A549 (cell line): ENCODE data around the gene UQCC3. TPM values are rescaled to one million over a fixed set of nuclear protein-coding genes. Genes with fewer than 3 reads are reported as not detected.

Source experiments
- ATAC-seq, 2 experiments: fragments of 200-7000 bp in 1 of 2; fragments of >200 bp in 1 of 2; cut with Nextera tagmentation in 1 of 2; cut with Tn5 transposase in 1 of 2; 3 replicates each; pipeline versions ENCODE4 v1.8.0 to v1.9.1; 2018 to 2020; ENCODE audit warnings: mild to moderate bottlenecking in 1 of 2, moderate library complexity in 1 of 2
- CTCF ChIA-PET: fragments of 300-600 bp; sonication (Branson Sonifier 250); formaldehyde crosslinking; extraction: SDS; loops from one replicate; lab custom pipeline; 2021; ENCODE audit warnings: antibody characterized with exemption, inconsistent platforms; lab: Yijun Ruan, JAX
- POLR2A ChIA-PET: fragments of 350-600 bp; formaldehyde crosslinking; extraction: SDS; loops from one replicate; lab custom pipeline; 2021; ENCODE audit warnings: antibody characterized with exemption, inconsistent platforms; lab: Yijun Ruan, JAX
- DNase-seq, 2 experiments: peaks; one replicate each; pipeline versions ENCODE4 v3.0.0 to v3.0.0-alpha.2; 2011 to 2016; ENCODE audit warnings: low read depth in 1 of 2, low spot score in 1 of 2
- FAIRE-seq: peaks from 2 replicates; lab custom pipeline; 2011; peaks lifted over from hg19 to GRCh38; lab: Jason Lieb, UNC
- H3K27ac ChIP-seq, 2 experiments: fragments of >200 bp; sonication (Bioruptor Twin); formaldehyde crosslinking; 3 replicates each; pipeline ENCODE4 v1.5.1; 2016 to 2017
- H3K4me1 ChIP-seq: fragments of >200 bp; sonication (Bioruptor Twin); formaldehyde crosslinking; 3 replicates; pipeline ENCODE4 v1.6.1; 2016
- H3K4me2 ChIP-seq: fragments of >200 bp; sonication (Bioruptor Twin); formaldehyde crosslinking; 3 replicates; pipeline ENCODE4 v1.6.1; 2016
- H3K4me3 ChIP-seq: fragments of >200 bp; sonication (Bioruptor Twin); formaldehyde crosslinking; 3 replicates; pipeline ENCODE4 v1.5.1; 2016
- H3K9me3 ChIP-seq: fragments of >200 bp; sonication (Bioruptor Twin); formaldehyde crosslinking; 3 replicates; pipeline ENCODE4 v1.6.1; 2016
- CBX2 ChIP-seq: fragments of 200-600 bp; sonication (generic); IDR thresholded peaks from 2 replicates; pipeline ENCODE4 v1.6.1; 2016; ENCODE audit warnings: low read depth, mild to moderate bottlenecking, borderline replicate concordance
- CBX8 ChIP-seq: fragments of 200-600 bp; sonication (generic); IDR thresholded peaks from 2 replicates; pipeline ENCODE4 v1.6.1; 2016
- CHD4 ChIP-seq: fragments of 200-600 bp; sonication (generic); IDR thresholded peaks from 2 replicates; pipeline ENCODE4 v1.6.1; 2016; ENCODE audit warnings: antibody characterized with exemption, mild to moderate bottlenecking, borderline replicate concordance
- EP300 ChIP-seq, 2 experiments: fragments of >200 bp; sonication (Bioruptor Twin); formaldehyde crosslinking; IDR thresholded peaks; 2 replicates in 1 of 2; 3 replicates in 1 of 2; pipeline ENCODE4 v1.6.1; 2016 to 2017
- GATA3 ChIP-seq: IDR thresholded peaks from 2 replicates; pipeline ENCODE4 v1.6.1; 2012; ENCODE audit warnings: borderline replicate concordance
- HDAC2 ChIP-seq: fragments of 200-600 bp; sonication (generic); IDR thresholded peaks from 2 replicates; pipeline ENCODE4 v1.6.1; 2016
- HEYL ChIP-seq: fragments of 250-450 bp; sonication (Bioruptor Pico); IDR thresholded peaks from 2 replicates; pipeline ENCODE4 v1.8.0; 2021; ENCODE audit warnings: mild to moderate bottlenecking, moderate library complexity
- HOXB13 ChIP-seq: fragments of 250-450 bp; sonication (Bioruptor Pico); IDR thresholded peaks from 2 replicates; pipeline ENCODE4 v1.5.0; 2020; ENCODE audit warnings: low read depth, mild to moderate bottlenecking, moderate library complexity
- HOXB5 ChIP-seq: fragments of 250-450 bp; sonication (Bioruptor Pico); IDR thresholded peaks from 2 replicates; pipeline ENCODE4 v1.5.0; 2020; ENCODE audit warnings: mild to moderate bottlenecking, moderate library complexity
- KDM1A ChIP-seq: fragments of 200-600 bp; sonication (generic); IDR thresholded peaks from 2 replicates; pipeline ENCODE4 v1.6.1; 2016; ENCODE audit warnings: low read depth, mild to moderate bottlenecking
- KDM5A ChIP-seq: fragments of 200-600 bp; sonication (generic); IDR thresholded peaks from 2 replicates; pipeline ENCODE4 v1.6.1; 2016; ENCODE audit warnings: antibody characterized with exemption, mild to moderate bottlenecking
- MAFK ChIP-seq: fragments of 450-650 bp; IDR thresholded peaks from 2 replicates; pipeline ENCODE4 v1.6.1; 2014; ENCODE audit not compliant: partially characterized antibody
- MAZ ChIP-seq: fragments of 150-350 bp; IDR thresholded peaks from 2 replicates; pipeline ENCODE4 v1.6.1; 2014; ENCODE audit warnings: antibody characterized with exemption, low read depth, low read length, borderline replicate concordance
- RARB ChIP-seq: fragments of 250-450 bp; sonication (Bioruptor Pico); IDR thresholded peaks from 2 replicates; pipeline ENCODE4 v1.8.0; 2021; ENCODE audit warnings: mild to moderate bottlenecking, moderate library complexity
- RFX5 ChIP-seq: fragments of 450-650 bp; IDR thresholded peaks from 2 replicates; pipeline ENCODE4 v1.7.1; 2014; ENCODE audit warnings: antibody characterized with exemption, mild to moderate bottlenecking, moderate library complexity
- RNF2 ChIP-seq: fragments of 200-600 bp; sonication (generic); IDR thresholded peaks from 2 replicates; pipeline ENCODE4 v1.6.1; 2016; ENCODE audit warnings: low read depth, mild to moderate bottlenecking, antibody characterized with exemption, moderate library complexity, borderline replicate concordance
- SREBF2 ChIP-seq: fragments of 450-650 bp; IDR thresholded peaks from 2 replicates; pipeline ENCODE4 v1.6.1; 2014; ENCODE audit warnings: mild to moderate bottlenecking, moderate library complexity
- ZFP36 ChIP-seq: fragments of 450-650 bp; IDR thresholded peaks from 2 replicates; pipeline ENCODE4 v1.6.1; 2014; ENCODE audit warnings: borderline replicate concordance; ENCODE audit not compliant: partially characterized antibody
- ZSCAN20 ChIP-seq: fragments of 250-450 bp; sonication (Bioruptor Pico); IDR thresholded peaks from 2 replicates; pipeline ENCODE4 v1.8.0; 2022; ENCODE audit warnings: mild to moderate bottlenecking, moderate library complexity
- WGBS: methylation state at CpG from one replicate; pipeline ENCODE4 v1.1.6; 2017; ENCODE audit errors: missing lambda C conversion rate; 5-methylcytosine and 5-hydroxymethylcytosine counted together
- polyA plus RNA-seq, 4 experiments: library from polyadenylated mRNA; depleted of rRNA in 3 of 4; stranded (reverse); fragments of >200 nt; fragmentation: RNase III in 1 of 4; extraction: RNeasy Plus Mini Kit Qiagen cat#74134 plus additional on column Dnase treatment in 1 of 4; gene quantifications; 2 replicates in 3 of 4; 3 replicates in 1 of 4; pipeline ENCODE4 v1.2.3, GENCODE V29; 2011 to 2017
- TF ChIP-seq, protein P1 (sequence below): fragments of >200 bp; sonication (Bioruptor Twin); formaldehyde crosslinking; IDR thresholded peaks from 3 replicates; pipeline ENCODE4 v1.5.1; 2016
- TF ChIP-seq, protein P2 (sequence below): fragments of 150-350 bp; IDR thresholded peaks from 2 replicates; pipeline ENCODE4 v1.6.1; 2014; ENCODE audit warnings: low read depth, mild to moderate bottlenecking, low read length
- TF ChIP-seq, protein P3 (sequence below): IDR thresholded peaks from 2 replicates; pipeline ENCODE4 v1.6.1; 2012; ENCODE audit warnings: low read depth, borderline replicate concordance
- TF ChIP-seq, protein P4 (sequence below): IDR thresholded peaks from 2 replicates; pipeline ENCODE4 v1.6.1; 2012
- TF ChIP-seq, protein P5 (sequence below): fragments of 450-650 bp; IDR thresholded peaks from 2 replicates; pipeline ENCODE4 v1.6.1; 2014; ENCODE audit warnings: antibody characterized with exemption
- TF ChIP-seq, protein P6 (sequence below): fragments of >200 bp; sonication (Bioruptor Twin); formaldehyde crosslinking; IDR thresholded peaks from 2 replicates; pipeline ENCODE4 v1.6.1; 2016

Gene UQCC3
- polyA plus RNA-seq, 2 of the 4 experiments (the other 2 are of a cell fraction), result 20.2 to 27.8 TPM

DNA sequence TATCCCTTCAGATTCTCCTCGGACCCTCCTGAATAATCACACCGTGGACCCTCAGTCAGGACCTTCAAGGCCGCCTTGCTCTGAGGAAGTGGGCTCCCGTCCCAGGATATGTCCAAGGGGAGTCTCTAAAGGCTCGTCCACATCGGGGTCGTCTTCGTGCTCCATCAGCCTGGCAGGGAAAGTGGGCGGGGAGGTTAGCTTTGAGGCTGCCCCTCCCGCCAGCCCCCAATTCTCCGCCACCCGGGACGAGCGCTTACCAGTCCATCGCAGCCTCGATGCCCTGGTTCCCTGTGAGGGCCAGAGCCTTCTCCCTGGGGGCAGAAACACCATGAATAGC is 6.9 kb downstream of the UQCC3 start:
- FAIRE-seq, result no peak
- 9% methylated on average over 9 of the region's 16 CpGs for WGBS
- H3K4me2 ChIP-seq, result peak overlapping the region; percentile 90
- ChIA-PET POLR2A (interaction anchor here (1.3 to 2.7 kb wide), 2 partner anchors 76 to 87 kb away, joined by 4 to 10 read pairs; partner anchors contain the start of genes TUT1 and ZBTB3), CTCF (interaction anchor here (2.3 to 7.2 kb wide), 2 partner anchors 14 to 22 kb away, joined by 5 to 126 read pairs; partner anchors contain the start of gene LRRN4CL)
- ATAC-seq, result peak; percentile 20 to 27; a peak in 2 of 6 replicates
- no peaks in the 10 kb centered on the region for H3K9me3 ChIP-seq
- H3K4me1 ChIP-seq, result peaks cover 24% of the 10 kb centered on the region
- peak overlapping the region; percentile 87 to 92 for H3K27ac ChIP-seq
- peak overlapping the region; percentile 67 for H3K4me3 ChIP-seq
- TF ChIP-seq RFX5 (no peak), HOXB13 (CRISPR knock-in tag) (no peak), HDAC2 (no peak)
- TF ChIP-seq, protein P1, sequence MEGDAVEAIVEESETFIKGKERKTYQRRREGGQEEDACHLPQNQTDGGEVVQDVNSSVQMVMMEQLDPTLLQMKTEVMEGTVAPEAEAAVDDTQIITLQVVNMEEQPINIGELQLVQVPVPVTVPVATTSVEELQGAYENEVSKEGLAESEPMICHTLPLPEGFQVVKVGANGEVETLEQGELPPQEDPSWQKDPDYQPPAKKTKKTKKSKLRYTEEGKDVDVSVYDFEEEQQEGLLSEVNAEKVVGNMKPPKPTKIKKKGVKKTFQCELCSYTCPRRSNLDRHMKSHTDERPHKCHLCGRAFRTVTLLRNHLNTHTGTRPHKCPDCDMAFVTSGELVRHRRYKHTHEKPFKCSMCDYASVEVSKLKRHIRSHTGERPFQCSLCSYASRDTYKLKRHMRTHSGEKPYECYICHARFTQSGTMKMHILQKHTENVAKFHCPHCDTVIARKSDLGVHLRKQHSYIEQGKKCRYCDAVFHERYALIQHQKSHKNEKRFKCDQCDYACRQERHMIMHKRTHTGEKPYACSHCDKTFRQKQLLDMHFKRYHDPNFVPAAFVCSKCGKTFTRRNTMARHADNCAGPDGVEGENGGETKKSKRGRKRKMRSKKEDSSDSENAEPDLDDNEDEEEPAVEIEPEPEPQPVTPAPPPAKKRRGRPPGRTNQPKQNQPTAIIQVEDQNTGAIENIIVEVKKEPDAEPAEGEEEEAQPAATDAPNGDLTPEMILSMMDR, result no peak
- TF ChIP-seq, protein P2, sequence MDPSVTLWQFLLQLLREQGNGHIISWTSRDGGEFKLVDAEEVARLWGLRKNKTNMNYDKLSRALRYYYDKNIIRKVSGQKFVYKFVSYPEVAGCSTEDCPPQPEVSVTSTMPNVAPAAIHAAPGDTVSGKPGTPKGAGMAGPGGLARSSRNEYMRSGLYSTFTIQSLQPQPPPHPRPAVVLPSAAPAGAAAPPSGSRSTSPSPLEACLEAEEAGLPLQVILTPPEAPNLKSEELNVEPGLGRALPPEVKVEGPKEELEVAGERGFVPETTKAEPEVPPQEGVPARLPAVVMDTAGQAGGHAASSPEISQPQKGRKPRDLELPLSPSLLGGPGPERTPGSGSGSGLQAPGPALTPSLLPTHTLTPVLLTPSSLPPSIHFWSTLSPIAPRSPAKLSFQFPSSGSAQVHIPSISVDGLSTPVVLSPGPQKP, result no peak
- no peak for DNase-seq

DNA sequence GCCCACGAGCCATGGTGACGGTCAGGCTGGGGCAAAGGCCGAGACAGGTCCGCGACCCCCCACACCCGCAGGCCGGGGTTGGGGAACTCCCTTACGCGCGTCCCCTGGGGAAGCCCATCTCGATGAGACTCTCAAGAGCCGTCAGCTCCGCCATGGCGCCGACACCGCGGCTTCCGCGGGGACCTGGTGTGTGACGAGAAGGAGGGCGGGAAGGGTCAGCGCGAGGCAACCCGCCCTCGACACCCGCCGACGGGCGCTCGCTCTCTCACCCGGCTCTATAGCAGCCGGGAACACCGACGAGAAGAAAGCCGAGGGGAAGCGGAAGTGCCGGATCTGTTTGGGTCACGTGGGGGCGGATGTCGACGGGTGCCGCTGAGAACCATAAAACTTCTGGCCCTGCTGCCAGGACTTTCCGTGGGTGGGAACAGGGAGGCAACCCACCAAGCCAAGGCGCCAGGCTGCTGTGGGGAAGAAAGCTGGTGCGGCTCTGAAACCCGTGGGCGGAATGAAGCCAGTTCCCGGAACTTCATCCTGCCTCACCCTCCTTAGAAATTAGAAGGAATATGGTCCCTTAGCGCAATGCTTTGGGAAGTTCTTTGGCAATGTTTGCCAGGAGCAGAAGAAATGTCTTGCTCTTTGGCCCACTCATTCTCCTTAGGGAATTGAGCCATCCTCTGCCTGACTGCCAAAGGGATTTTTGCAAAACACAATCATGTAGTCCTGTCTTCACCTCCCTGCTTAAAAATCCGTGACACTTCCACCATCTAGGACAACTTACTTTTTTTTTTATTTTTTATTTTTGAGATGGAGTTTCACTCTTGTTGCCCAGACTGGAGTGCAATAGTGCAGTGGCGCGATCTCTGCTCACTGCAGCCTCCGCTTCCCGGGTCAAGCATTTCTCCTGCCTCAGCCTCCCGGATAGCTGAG is 7.6 kb downstream of the UQCC3 start, which contains the start of gene UBXN1:
TSS of gene UBXN1 (minus strand) at position 304 of the 927 bp plus-strand sequence. CDS start at position 154, 150 bp downstream.
- FAIRE-seq, result no peak
- ChIA-PET CTCF (interaction anchor here (0.6 to 7.2 kb wide), 4 partner anchors 9 to 41 kb away, joined by 3 to 126 read pairs (median 18); partner anchors contain the start of genes LBHD1, LRRN4CL and UQCC3), POLR2A (interaction anchor here (1.3 to 2.7 kb wide), 5 partner anchors 7 to 88 kb away, joined by 4 to 34 read pairs (median 13); partner anchors contain the start of genes C11orf98, CSKMT, HNRNPUL2 and LBHD1)
- Histone ChIP-seq H3K9me3 (no peaks in the 10 kb centered on the region), H3K4me2 (peak within 1 kb of the TSS; percentile 90), H3K27ac (peak within 1 kb of the TSS; percentile 87 to 92), H3K4me3 (peak within 1 kb of the TSS; percentile 67), H3K4me1 (peaks cover 24% of the 10 kb centered on the region)
- WGBS, result 31% methylated on average over 18 of the region's 55 CpGs
- DNase-seq, result peak; percentile 87 to 92
- ATAC-seq, result peak; percentile 84 to 86
- TF ChIP-seq HOXB5 (CRISPR knock-in tag) (no peak), RARB (CRISPR knock-in tag) (no peak), HOXB13 (CRISPR knock-in tag) (0 out of 2 replicates have a peak, but pooled peaks have one; percentile 33), ZFP36 (no peak), RNF2 (no peak), CBX2 (no peak), EP300 (IDR thresholded peaks at IDR 0.05) (no peak), ZSCAN20 (CRISPR knock-in tag) (no peak), KDM5A (peak; percentile 74; the same call in 1 of the 2 replicates), MAFK (no peak), CHD4 (no peak), GATA3 (no peak), KDM1A (no peak), HEYL (CRISPR knock-in tag) (no peak), MAZ (no peak), CBX8 (no peak), RFX5 (no peak), SREBF2 (no peak)
- TF ChIP-seq, protein P3, sequence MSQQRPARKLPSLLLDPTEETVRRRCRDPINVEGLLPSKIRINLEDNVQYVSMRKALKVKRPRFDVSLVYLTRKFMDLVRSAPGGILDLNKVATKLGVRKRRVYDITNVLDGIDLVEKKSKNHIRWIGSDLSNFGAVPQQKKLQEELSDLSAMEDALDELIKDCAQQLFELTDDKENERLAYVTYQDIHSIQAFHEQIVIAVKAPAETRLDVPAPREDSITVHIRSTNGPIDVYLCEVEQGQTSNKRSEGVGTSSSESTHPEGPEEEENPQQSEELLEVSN, result no peak; the same call in 1 of the 2 replicates
- TF ChIP-seq, protein P2, result no peak
- TF ChIP-seq, protein P4, sequence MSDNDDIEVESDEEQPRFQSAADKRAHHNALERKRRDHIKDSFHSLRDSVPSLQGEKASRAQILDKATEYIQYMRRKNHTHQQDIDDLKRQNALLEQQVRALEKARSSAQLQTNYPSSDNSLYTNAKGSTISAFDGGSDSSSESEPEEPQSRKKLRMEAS, result peak; percentile 91
- TF ChIP-seq, protein P5, sequence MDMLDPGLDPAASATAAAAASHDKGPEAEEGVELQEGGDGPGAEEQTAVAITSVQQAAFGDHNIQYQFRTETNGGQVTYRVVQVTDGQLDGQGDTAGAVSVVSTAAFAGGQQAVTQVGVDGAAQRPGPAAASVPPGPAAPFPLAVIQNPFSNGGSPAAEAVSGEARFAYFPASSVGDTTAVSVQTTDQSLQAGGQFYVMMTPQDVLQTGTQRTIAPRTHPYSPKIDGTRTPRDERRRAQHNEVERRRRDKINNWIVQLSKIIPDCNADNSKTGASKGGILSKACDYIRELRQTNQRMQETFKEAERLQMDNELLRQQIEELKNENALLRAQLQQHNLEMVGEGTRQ, result peak; percentile 96
- TF ChIP-seq, protein P1, result no peak
- TF ChIP-seq, protein P6, sequence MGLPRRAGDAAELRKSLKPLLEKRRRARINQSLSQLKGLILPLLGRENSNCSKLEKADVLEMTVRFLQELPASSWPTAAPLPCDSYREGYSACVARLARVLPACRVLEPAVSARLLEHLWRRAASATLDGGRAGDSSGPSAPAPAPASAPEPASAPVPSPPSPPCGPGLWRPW, result no peak
